Measurements from ENCODE around the gene ALLC.
A peak's percentile ranks its signal among the peaks of the same experiment; 100 is the strongest.

Gene ALLC

GRCh38 chr2:3636586-3637310, 21.3 kb upstream of the ALLC start:
- peak overlapping the region; percentile 94; the same call in 1 of the 2 replicates for H3K27ac ChIP-seq
- CTCF ChIA-PET, result interaction anchor here (0.5 to 0.7 kb wide), 2 partner anchors 13 to 175 kb away, joined by 3 to 4 read pairs; no protein-coding TSS in a partner anchor
- POLR2A ChIA-PET (ENCODE audit: low non-redundant PET), result no interaction called here
- DNase-seq (ENCODE audit: low spot score), result no peak
- TF ChIP-seq CTCF (conservative IDR thresholded peaks at IDR 0.05; ENCODE audit: low read depth), result no peak

GRCh38 chr2:3637311-3637675, 20.7 kb upstream of the ALLC start:
- TF ChIP-seq CTCF (conservative IDR thresholded peaks at IDR 0.05; ENCODE audit: low read depth), result no peak
- POLR2A ChIA-PET (ENCODE audit: low non-redundant PET), result no interaction called here
- no peak for DNase-seq (ENCODE audit: low spot score)
- H3K27ac ChIP-seq, result no peak overlapping the region
- CTCF ChIA-PET, result interaction anchor here (0.5 to 0.7 kb wide), 2 partner anchors 13 to 175 kb away, joined by 3 to 4 read pairs; no protein-coding TSS in a partner anchor

GRCh38 chr2:3637692-3638455, 20.1 kb upstream of the ALLC start:
- POLR2A ChIA-PET (ENCODE audit: low non-redundant PET), result no interaction called here
- H3K27ac ChIP-seq, result no peak overlapping the region
- CTCF ChIA-PET, result interaction anchor here (0.5 kb wide), 1 partner anchor 176 kb away, joined by 4 read pairs; no protein-coding TSS in a partner anchor
- no peak for DNase-seq (ENCODE audit: low spot score)
- no peak for TF ChIP-seq CTCF (conservative IDR thresholded peaks at IDR 0.05; ENCODE audit: low read depth)

- CTCF ChIA-PET, result no interaction called here
- POLR2A ChIA-PET (ENCODE audit: low non-redundant PET), result no interaction called here
- TF ChIP-seq CTCF (conservative IDR thresholded peaks at IDR 0.05; ENCODE audit: low read depth), result no peak
- H3K27ac ChIP-seq, result no peak overlapping the region
- DNase-seq (ENCODE audit: low spot score), result no peak
Measured at GRCh38 chr2:3638456-3638810, 19.6 kb upstream of the ALLC start.

GRCh38 chr2:3639015-3639630, 18.9 kb upstream of the ALLC start:
- TF ChIP-seq CTCF (conservative IDR thresholded peaks at IDR 0.05; ENCODE audit: low read depth), result no peak
- H3K27ac ChIP-seq, result no peak overlapping the region
- POLR2A ChIA-PET (ENCODE audit: low non-redundant PET), result no interaction called here
- CTCF ChIA-PET, result interaction anchor here (0.6 kb wide), 1 partner anchor 18 kb away, joined by 3 read pairs; no protein-coding TSS in a partner anchor
- DNase-seq (ENCODE audit: low spot score), result no peak

- no peak for TF ChIP-seq CTCF (conservative IDR thresholded peaks at IDR 0.05; ENCODE audit: low read depth)
- H3K27ac ChIP-seq, result no peak overlapping the region
- ChIA-PET CTCF (no interaction called here), POLR2A (ENCODE audit: low non-redundant PET) (no interaction called here)
- DNase-seq (ENCODE audit: low spot score), result no peak
Measured at GRCh38 chr2:3639653-3640052, 18.3 kb upstream of the ALLC start.
